Peyer's patch (tissue), 4 donors: Measurements from ENCODE around the gene CAPN5. TPM values are rescaled to one million over a fixed set of nuclear protein-coding genes. Genes with fewer than 3 reads are reported as not detected.

Experiments
- DNase-seq, 3 donors: peaks; one replicate each; pipeline ENCODE4 v3.0.0-alpha.2; 2017 to 2019
- H3K27ac ChIP-seq, 4 donors: fragments of 200-600 bp; sonication (generic); one replicate each; pipeline ENCODE4 v1.5.1; 2016 to 2019
- H3K27me3 ChIP-seq, 2 donors: fragments of 200-600 bp; sonication (generic); one replicate each; pipeline ENCODE4 v1.5.1; 2019
- H3K36me3 ChIP-seq, 3 donors: fragments of 200-600 bp; sonication (generic); one replicate each; pipeline ENCODE4 v1.5.1; 2016 to 2019
- H3K4me1 ChIP-seq, 4 donors: fragments of 200-600 bp; sonication (generic); one replicate each; pipeline ENCODE4 v1.5.1; 2016 to 2019
- H3K4me3 ChIP-seq, 4 donors: fragments of 200-600 bp; sonication (generic); 1 replicate in 3 of 4; 2 replicates in 1 of 4; pipeline ENCODE4 v1.5.1; 2016 to 2019; ENCODE audit warnings: mild to moderate bottlenecking in 1 of 4
- H3K9me3 ChIP-seq, 4 donors: fragments of 200-600 bp; sonication (generic); one replicate each; pipeline ENCODE4 v1.5.1; 2016 to 2019; ENCODE audit warnings: mild to moderate bottlenecking in 1 of 4
- CTCF ChIP-seq, 6 experiments: fragments of 450-650 bp in 4 of 6; fragments of 200-600 bp in 2 of 6; sonication (generic) in 1 of 6; IDR thresholded peaks; one replicate each; pipeline ENCODE4 v1.5.1; 2017 to 2019; ENCODE audit warnings: antibody characterized with exemption in 6 of 6, mild to moderate bottlenecking in 3 of 6, moderate library complexity in 1 of 6
- POLR2A ChIP-seq, 2 donors: fragments of 450-650 bp; IDR thresholded peaks; one replicate each; pipeline ENCODE4 v1.5.1; 2017; ENCODE audit warnings: antibody characterized with exemption in 2 of 2, mild to moderate bottlenecking in 2 of 2, moderate library complexity in 2 of 2
- total RNA-seq, 4 donors: library from RNA; depleted of rRNA; stranded (reverse); fragments of >200 nt; gene quantifications; one replicate each; pipeline ENCODE4 v1.1.0, GENCODE V29; 2016

Gene CAPN5
- total RNA-seq, 4 donors from 2014 or later, result 75.9 to 203 (median 162) TPM

- H3K9me3 ChIP-seq, result no peaks in the 10 kb centered on the region
- no peak for TF ChIP-seq CTCF (IDR thresholded peaks at IDR 0.05)
- peak in 1 of 2 donors; percentile 14 for TF ChIP-seq POLR2A (IDR thresholded peaks at IDR 0.05)
- peak overlapping the region; percentile 63 to 89 (median 84) for H3K4me3 ChIP-seq
- H3K4me1 ChIP-seq, result peaks cover 0 to 40% (median 4%) of the 10 kb centered on the region in 4 donors
- H3K27me3 ChIP-seq, result no peaks in the 10 kb centered on the region
- peak overlapping the region; percentile 79 to 92 (median 89) for H3K27ac ChIP-seq
- H3K36me3 ChIP-seq, result no peaks in the 10 kb centered on the region
- DNase-seq, result peak; percentile 26 to 71 (median 64)
These were observed 918 bp upstream of the CAPN5 start for GRCh38 chr11:77065878-77066228.

GRCh38 chr11:77067861-77068443, 1.2 kb downstream of the CAPN5 start:
- peak overlapping the region in 3 of 4 donors; percentile 63 to 89 (median 82) for H3K4me3 ChIP-seq
- DNase-seq, result peak in 2 of 3 donors; percentile 53 to 61
- H3K9me3 ChIP-seq, result no peaks in the 10 kb centered on the region
- peaks cover 4 to 60% (median 6%) of the 10 kb centered on the region in 4 donors for H3K4me1 ChIP-seq
- H3K27ac ChIP-seq, result peak overlapping the region in 3 of 4 donors; percentile 87 to 92 (median 91)
- no peak for TF ChIP-seq POLR2A (IDR thresholded peaks at IDR 0.05)
- no peak for TF ChIP-seq CTCF (IDR thresholded peaks at IDR 0.05)
- H3K27me3 ChIP-seq, result no peaks in the 10 kb centered on the region
- H3K36me3 ChIP-seq, result no peaks in the 10 kb centered on the region

- peak overlapping the region in 1 of 4 donors; percentile 92 for H3K27ac ChIP-seq
- no peaks in the 10 kb centered on the region for H3K9me3 ChIP-seq
- H3K4me3 ChIP-seq, result peak overlapping the region in 2 of 4 donors; percentile 82 to 89
- H3K36me3 ChIP-seq, result no peaks in the 10 kb centered on the region
- no peaks in the 10 kb centered on the region for H3K27me3 ChIP-seq
- H3K4me1 ChIP-seq, result peaks cover 7 to 67% (median 10%) of the 10 kb centered on the region in 4 donors
- TF ChIP-seq POLR2A (IDR thresholded peaks at IDR 0.05) (no peak), CTCF (IDR thresholded peaks at IDR 0.05) (no peak)
- peak in 1 of 3 donors; percentile 39 for DNase-seq
These were observed 1.9 kb downstream of the CAPN5 start for GRCh38 chr11:77068457-77069335.

GRCh38 chr11:77069336-77069968, 2.7 kb downstream of the CAPN5 start:
- peak overlapping the region in 1 of 4 donors; percentile 92 for H3K27ac ChIP-seq

More at GRCh38 chr11:77069336-77069968, 2.7 kb downstream of the CAPN5 start:
- H3K36me3 ChIP-seq, result no peaks in the 10 kb centered on the region
- no peaks in the 10 kb centered on the region for H3K9me3 ChIP-seq
- H3K4me3 ChIP-seq, result peak overlapping the region in 1 of 4 donors; percentile 82
- H3K4me1 ChIP-seq, result peaks cover 8 to 75% (median 15%) of the 10 kb centered on the region in 4 donors
- TF ChIP-seq CTCF (IDR thresholded peaks at IDR 0.05) (no peak), POLR2A (IDR thresholded peaks at IDR 0.05) (no peak)
- H3K27me3 ChIP-seq, result no peaks in the 10 kb centered on the region
- DNase-seq, result peak in 1 of 3 donors; percentile 37
